SK-N-SH (cell line): Measurements from ENCODE around the gene RAB15.

ENCODE experiments used
- EP300 ChIP-seq, 2 experiments: IDR thresholded peaks; 2 replicates each; pipeline versions ENCODE4 v1.4.0 to v1.6.1; 2012; ENCODE audit warnings: borderline replicate concordance in 1 of 2, low read depth in 1 of 2, low read length in 1 of 2
- RFX5 ChIP-seq: IDR thresholded peaks from 2 replicates; pipeline ENCODE4 v1.6.1; 2012; ENCODE audit warnings: mild to moderate bottlenecking, improper control_type of control experiment, low read length
- TF ChIP-seq, protein P1 (sequence below): fragments of 200-600 bp; sonication (generic); IDR thresholded peaks from 2 replicates; pipeline ENCODE4 v1.6.1; 2017; ENCODE audit warnings: antibody characterized with exemption, mild to moderate bottlenecking, moderate library complexity
- TF ChIP-seq, protein P2 (sequence below): IDR thresholded peaks from 2 replicates; pipeline ENCODE4 v1.4.0; 2012; ENCODE audit warnings: low read depth

DNA sequence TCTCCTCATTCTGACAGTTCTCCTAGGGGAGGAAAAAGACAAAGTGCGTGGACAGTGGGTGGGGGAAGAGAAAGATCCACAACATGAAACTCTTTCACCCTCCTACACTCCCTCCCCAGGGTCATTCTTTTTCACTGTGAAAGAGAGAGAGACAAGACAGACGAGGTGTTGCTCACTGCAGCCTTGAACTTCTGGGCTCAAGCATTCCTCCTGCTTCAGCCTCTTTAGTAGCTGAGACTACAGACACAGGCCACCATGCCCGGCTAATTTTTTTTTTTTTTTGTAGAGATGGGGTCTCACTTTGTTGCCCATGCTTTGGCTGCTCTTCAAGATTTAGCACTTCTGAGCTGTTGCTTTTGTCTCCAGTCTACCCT, 32.3 kb downstream of the RAB15 start:
- no peak for TF ChIP-seq EP300 (IDR thresholded peaks at IDR 0.05; ENCODE audit: borderline replicate concordance in 1 of 2, low read depth in 1 of 2, low read length in 1 of 2)
- TF ChIP-seq, protein P1, sequence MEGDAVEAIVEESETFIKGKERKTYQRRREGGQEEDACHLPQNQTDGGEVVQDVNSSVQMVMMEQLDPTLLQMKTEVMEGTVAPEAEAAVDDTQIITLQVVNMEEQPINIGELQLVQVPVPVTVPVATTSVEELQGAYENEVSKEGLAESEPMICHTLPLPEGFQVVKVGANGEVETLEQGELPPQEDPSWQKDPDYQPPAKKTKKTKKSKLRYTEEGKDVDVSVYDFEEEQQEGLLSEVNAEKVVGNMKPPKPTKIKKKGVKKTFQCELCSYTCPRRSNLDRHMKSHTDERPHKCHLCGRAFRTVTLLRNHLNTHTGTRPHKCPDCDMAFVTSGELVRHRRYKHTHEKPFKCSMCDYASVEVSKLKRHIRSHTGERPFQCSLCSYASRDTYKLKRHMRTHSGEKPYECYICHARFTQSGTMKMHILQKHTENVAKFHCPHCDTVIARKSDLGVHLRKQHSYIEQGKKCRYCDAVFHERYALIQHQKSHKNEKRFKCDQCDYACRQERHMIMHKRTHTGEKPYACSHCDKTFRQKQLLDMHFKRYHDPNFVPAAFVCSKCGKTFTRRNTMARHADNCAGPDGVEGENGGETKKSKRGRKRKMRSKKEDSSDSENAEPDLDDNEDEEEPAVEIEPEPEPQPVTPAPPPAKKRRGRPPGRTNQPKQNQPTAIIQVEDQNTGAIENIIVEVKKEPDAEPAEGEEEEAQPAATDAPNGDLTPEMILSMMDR: no peak
- no peak for TF ChIP-seq RFX5
- TF ChIP-seq, protein P2, sequence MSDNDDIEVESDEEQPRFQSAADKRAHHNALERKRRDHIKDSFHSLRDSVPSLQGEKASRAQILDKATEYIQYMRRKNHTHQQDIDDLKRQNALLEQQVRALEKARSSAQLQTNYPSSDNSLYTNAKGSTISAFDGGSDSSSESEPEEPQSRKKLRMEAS: no peak
